Measurements from ENCODE around the gene BCOR. TPM values are rescaled to one million over a fixed set of nuclear protein-coding genes. Genes with fewer than 3 reads are reported as not detected.

The BCOR gene
- total and polyA plus RNA-seq, 9 of the 15 experiments (the other 6 are each of a cell fraction or from before 2014, with no cell fraction given) = 27.5 to 113 (median 37.6) TPM

DNA sequence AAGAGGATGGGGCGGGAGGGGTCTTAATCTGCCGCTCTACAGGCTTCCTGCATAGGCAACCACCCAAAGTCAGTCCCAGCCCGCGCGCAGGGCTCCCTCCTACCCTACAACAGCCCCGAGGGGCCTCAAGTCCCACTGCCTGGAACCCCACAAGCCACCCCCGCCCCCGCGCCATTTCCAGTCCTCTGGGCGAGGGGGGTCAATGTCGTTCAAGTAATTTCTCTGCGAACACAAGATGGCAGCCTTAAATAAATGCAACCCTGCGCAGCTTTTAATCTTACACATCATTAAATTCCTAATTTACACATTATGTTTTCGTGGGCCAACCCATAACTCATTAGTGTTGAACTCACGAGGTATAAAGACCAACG lies 92.9 kb downstream of the BCOR start:
- ChIA-PET CTCF (ENCODE audit: low intra/inter-chr PET ratio) (no interaction called here), POLR2A (no interaction called here)
- H3K9ac ChIP-seq (ENCODE audit: insufficient read depth in 1 of 2, low read depth in 2 of 2, low read length in 2 of 2) = no peak overlapping the region
- H2AFZ ChIP-seq (ENCODE audit: low read depth, low read length) = no peak overlapping the region
- H3K27ac ChIP-seq (ENCODE audit: extremely low read depth, low read depth, low read length) = no peak overlapping the region
- DNase-seq (ENCODE audit: extremely low read depth in 1 of 4, low spot score in 3 of 4) = no peak
- H3K9me1 ChIP-seq (ENCODE audit: control insufficient read depth, insufficient read depth, low read length) = no peaks in the 10 kb centered on the region
- no peaks in the 10 kb centered on the region for H3K27me3 ChIP-seq (ENCODE audit: control insufficient read depth in 2 of 2, insufficient read depth in 2 of 2, low read length in 2 of 2)
- TF ChIP-seq ZBTB26 (CRISPR knock-in tag; IDR thresholded peaks at IDR 0.05) (no peak), NBN (IDR thresholded peaks at IDR 0.05; ENCODE audit: low read depth) (no peak)
- TF ChIP-seq, protein P1, sequence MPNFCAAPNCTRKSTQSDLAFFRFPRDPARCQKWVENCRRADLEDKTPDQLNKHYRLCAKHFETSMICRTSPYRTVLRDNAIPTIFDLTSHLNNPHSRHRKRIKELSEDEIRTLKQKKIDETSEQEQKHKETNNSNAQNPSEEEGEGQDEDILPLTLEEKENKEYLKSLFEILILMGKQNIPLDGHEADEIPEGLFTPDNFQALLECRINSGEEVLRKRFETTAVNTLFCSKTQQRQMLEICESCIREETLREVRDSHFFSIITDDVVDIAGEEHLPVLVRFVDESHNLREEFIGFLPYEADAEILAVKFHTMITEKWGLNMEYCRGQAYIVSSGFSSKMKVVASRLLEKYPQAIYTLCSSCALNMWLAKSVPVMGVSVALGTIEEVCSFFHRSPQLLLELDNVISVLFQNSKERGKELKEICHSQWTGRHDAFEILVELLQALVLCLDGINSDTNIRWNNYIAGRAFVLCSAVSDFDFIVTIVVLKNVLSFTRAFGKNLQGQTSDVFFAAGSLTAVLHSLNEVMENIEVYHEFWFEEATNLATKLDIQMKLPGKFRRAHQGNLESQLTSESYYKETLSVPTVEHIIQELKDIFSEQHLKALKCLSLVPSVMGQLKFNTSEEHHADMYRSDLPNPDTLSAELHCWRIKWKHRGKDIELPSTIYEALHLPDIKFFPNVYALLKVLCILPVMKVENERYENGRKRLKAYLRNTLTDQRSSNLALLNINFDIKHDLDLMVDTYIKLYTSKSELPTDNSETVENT (CRISPR knock-in tag; IDR thresholded peaks at IDR 0.05) = no peak
- no TSS peak for BruUV-seq (replicated peaks)
- 83% methylated on average over 10 of the region's 16 CpGs for WGBS (ENCODE audit: insufficient coverage, low coverage, missing lambda C conversion rate)
- peaks cover 12 to 16% of the 10 kb centered on the region in 2 experiments; a peak in 4 of 5 replicates for H3K4me1 ChIP-seq (replicated peaks in 1 of 2; ENCODE audit: control insufficient read depth in 2 of 2, insufficient read depth in 2 of 2, low read length in 2 of 2)
- H3K4me3 ChIP-seq = no peak overlapping the region
- no peak for FAIRE-seq
- no peaks in the 10 kb centered on the region for H4K20me1 ChIP-seq (replicated peaks; ENCODE audit: control insufficient read depth, insufficient read depth, low read length)
- in situ Hi-C loops (cut with MboI) = no loop called here
- H3K4me2 ChIP-seq (ENCODE audit: insufficient read depth, low read length) = no peak overlapping the region
- no peaks in the 10 kb centered on the region for H3K9me3 ChIP-seq (replicated peaks; ENCODE audit: control insufficient read depth, insufficient read depth, low read depth, low read length)
- H3K36me3 ChIP-seq (ENCODE audit: control insufficient read depth, insufficient read depth, low read length) = no peaks in the 10 kb centered on the region
- H3K79me2 ChIP-seq (ENCODE audit: control insufficient read depth, insufficient read depth, low read length) = no peaks in the 10 kb centered on the region
- intact Hi-C loops (cut with micrococcal nuclease) = no loop called here
- ATAC-seq = no peak
